ENCODE measurements around the gene ADCY3. TPM values are rescaled to one million over a fixed set of nuclear protein-coding genes. Genes with fewer than 3 reads are reported as not detected.

The ADCY3 gene
- total and polyA plus RNA-seq, 2 of the 13 experiments (the other 11 are each of a cell fraction or from before 2014, with no cell fraction given) = 0.11 to 0.61 TPM

DNA sequence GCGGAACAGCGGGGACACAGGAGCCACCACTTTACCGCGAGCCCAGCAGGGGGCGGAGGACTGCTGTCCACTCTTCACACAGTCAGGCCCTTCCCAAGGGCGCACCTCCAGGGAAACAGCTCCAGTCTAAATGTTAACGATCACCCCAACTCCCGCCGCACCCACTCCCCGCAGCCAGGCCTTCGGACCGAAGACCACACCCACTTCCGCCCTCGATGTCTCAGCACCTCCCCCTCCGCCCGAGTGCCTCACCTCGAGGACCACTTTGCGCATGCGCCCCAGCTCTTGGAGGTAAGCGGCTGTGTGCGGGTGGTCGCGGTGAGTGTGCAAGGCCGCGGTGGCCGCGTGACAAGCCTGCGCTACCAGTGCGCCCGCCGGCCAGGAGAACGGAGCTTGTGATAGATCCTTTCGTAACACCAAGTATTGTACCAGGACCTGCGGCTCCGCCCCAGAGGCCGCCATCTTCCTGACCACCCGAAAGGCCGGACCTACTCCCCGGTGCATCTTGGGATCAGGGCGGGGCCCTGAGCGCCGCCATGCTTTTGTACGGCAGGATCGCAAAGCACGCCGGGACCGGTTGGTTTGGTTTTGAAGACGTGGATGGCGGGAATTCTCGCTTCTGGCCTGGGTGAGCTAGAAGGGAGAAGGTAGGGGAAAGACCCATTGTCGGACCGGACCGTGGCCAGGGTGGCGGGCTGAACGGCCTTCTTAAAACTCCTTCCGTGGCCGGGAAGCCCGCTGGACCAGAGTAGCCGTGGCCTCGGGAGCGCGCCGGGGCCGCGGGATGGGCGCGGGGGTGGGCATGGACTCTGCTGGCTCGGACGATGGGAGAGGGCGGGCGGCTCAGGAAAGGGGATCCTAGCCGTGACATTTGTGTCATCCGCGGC, 126.9 kb downstream of the ADCY3 start, which contains the start of the genes CENPO and PTRHD1 (continued):
- TF ChIP-seq SRY (CRISPR knock-in tag; IDR thresholded peaks at IDR 0.05) (peak; percentile 81; the same call in 1 of the 2 replicates), ZBTB3 (CRISPR knock-in tag; IDR thresholded peaks at IDR 0.05; ENCODE audit: borderline replicate concordance, low read depth) (peak; percentile 85), MAFG (CRISPR knock-in tag; IDR thresholded peaks at IDR 0.05) (no peak), ZNF577 (CRISPR knock-in tag; IDR thresholded peaks at IDR 0.05; ENCODE audit: borderline replicate concordance, low read depth) (no peak), TOPORS (CRISPR knock-in tag; IDR thresholded peaks at IDR 0.05) (peak; percentile 91; the same call in 1 of the 2 replicates), HOXA9 (CRISPR knock-in tag; IDR thresholded peaks at IDR 0.05; ENCODE audit: borderline replicate concordance) (peak; percentile 93), TAF15 (IDR thresholded peaks at IDR 0.05; ENCODE audit: low read depth, low read length, poor library complexity, severe bottlenecking) (peak; percentile 19), ZMYM4 (CRISPR knock-in tag; IDR thresholded peaks at IDR 0.05) (peak; percentile 98), ETV6 (CRISPR knock-in tag; conservative IDR thresholded peaks at IDR 0.05) (peak; percentile 73), ZFP90 (CRISPR knock-in tag; IDR thresholded peaks at IDR 0.05; ENCODE audit: borderline replicate concordance) (peak; percentile 90), ZNF562 (CRISPR knock-in tag; IDR thresholded peaks at IDR 0.05; ENCODE audit: borderline replicate concordance) (peak; percentile 63; the same call in 1 of the 2 replicates), FOXA1 (IDR thresholded peaks at IDR 0.05) (no peak), FOXA1 (CRISPR knock-in tag; IDR thresholded peaks at IDR 0.05) (peak; percentile 43; the same call in 1 of the 2 replicates), MAFF (IDR thresholded peaks at IDR 0.05; ENCODE audit: low read depth, low read length) (no peak), ELF4 (CRISPR knock-in tag; IDR thresholded peaks at IDR 0.05; ENCODE audit: borderline replicate concordance) (peak; percentile 87), RXRA (CRISPR knock-in tag; IDR thresholded peaks at IDR 0.05) (peak; percentile 84), ZNF136 (CRISPR knock-in tag; IDR thresholded peaks at IDR 0.05; ENCODE audit: low read depth) (peak; percentile 72), CEBPB (IDR thresholded peaks at IDR 0.05; ENCODE audit: borderline replicate concordance, low read depth, low read length) (no peak), ZNF788 (CRISPR knock-in tag; IDR thresholded peaks at IDR 0.05; ENCODE audit: borderline replicate concordance) (peak; percentile 93), CBX2 (IDR thresholded peaks at IDR 0.05; ENCODE audit: low read depth, low read length) (no peak), CBX2 (CRISPR knock-in tag; IDR thresholded peaks at IDR 0.05; ENCODE audit: low read depth) (no peak)
- TF ChIP-seq, protein P1, sequence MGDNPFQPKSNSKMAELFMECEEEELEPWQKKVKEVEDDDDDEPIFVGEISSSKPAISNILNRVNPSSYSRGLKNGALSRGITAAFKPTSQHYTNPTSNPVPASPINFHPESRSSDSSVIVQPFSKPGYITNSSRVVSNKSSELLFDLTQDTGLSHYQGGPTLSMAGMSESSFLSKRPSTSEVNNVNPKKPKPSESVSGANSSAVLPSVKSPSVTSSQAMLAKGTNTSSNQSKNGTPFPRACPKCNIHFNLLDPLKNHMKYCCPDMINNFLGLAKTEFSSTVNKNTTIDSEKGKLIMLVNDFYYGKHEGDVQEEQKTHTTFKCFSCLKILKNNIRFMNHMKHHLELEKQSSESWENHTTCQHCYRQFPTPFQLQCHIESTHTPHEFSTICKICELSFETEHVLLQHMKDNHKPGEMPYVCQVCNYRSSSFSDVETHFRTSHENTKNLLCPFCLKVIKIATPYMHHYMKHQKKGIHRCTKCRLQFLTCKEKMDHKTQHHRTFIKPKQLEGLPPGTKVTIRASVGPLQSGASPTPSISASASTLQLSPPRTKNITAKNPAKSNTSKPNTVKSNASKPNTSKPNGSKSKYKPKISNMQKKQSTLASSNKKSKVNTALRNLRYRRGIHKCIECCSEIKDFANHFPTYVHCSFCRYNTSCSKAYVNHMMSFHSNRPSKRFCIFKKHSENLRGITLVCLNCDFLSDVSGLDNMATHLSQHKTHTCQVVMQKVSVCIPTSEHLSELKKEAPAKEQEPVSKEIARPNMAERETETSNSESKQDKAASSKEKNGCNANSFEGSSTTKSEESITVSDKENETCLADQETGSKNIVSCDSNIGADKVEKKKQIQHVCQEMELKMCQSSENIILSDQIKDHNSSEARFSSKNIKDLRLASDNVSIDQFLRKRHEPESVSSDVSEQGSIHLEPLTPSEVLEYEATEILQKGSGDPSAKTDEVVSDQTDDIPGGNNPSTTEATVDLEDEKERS (CRISPR knock-in tag; IDR thresholded peaks at IDR 0.05) = no peak
- TF ChIP-seq, protein P2, sequence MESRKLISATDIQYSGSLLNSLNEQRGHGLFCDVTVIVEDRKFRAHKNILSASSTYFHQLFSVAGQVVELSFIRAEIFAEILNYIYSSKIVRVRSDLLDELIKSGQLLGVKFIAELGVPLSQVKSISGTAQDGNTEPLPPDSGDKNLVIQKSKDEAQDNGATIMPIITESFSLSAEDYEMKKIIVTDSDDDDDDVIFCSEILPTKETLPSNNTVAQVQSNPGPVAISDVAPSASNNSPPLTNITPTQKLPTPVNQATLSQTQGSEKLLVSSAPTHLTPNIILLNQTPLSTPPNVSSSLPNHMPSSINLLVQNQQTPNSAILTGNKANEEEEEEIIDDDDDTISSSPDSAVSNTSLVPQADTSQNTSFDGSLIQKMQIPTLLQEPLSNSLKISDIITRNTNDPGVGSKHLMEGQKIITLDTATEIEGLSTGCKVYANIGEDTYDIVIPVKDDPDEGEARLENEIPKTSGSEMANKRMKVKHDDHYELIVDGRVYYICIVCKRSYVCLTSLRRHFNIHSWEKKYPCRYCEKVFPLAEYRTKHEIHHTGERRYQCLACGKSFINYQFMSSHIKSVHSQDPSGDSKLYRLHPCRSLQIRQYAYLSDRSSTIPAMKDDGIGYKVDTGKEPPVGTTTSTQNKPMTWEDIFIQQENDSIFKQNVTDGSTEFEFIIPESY (CRISPR knock-in tag; IDR thresholded peaks at IDR 0.05) = peak; percentile 34
- TF ChIP-seq, protein P3, sequence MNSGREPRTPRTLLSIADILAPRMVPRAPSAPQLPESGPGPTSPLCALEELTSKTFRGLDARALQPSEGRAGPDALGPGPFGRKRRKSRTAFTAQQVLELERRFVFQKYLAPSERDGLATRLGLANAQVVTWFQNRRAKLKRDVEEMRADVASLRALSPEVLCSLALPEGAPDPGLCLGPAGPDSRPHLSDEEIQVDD (CRISPR knock-in tag; IDR thresholded peaks at IDR 0.05; ENCODE audit: borderline replicate concordance) = no peak; the same call in 1 of the 2 replicates

All from HepG2 (cell line).